ENCODE measurements around the gene TLR1.
"Not testable (repeated sequence)": the region's sequence is repeated elsewhere in the genome, so short reads cannot be mapped to it uniquely, and the experiment has no call there.

The TLR1 gene

DNA sequence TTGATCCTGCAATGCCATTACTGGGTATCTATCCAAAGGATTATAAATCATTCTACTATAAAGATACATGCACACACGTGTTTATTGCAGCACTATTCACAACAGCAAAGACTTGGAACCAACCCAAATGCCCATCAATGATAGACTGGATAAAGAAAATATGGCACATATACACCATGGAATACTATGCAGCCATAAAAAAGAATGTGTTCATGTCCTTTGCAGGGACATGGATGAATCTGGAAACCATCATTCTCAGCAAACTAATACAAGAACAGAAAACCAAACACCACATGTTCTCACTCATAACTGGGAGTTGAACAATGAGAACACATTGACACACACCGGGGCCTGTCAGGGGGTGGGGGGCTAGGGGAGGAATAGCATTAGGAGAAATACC lies 26.7 kb downstream of the TLR1 start:
- not testable (repeated sequence) for DNase-seq (ENCODE audit: low read depth in 2 of 2, low spot score in 1 of 2)

DNA sequence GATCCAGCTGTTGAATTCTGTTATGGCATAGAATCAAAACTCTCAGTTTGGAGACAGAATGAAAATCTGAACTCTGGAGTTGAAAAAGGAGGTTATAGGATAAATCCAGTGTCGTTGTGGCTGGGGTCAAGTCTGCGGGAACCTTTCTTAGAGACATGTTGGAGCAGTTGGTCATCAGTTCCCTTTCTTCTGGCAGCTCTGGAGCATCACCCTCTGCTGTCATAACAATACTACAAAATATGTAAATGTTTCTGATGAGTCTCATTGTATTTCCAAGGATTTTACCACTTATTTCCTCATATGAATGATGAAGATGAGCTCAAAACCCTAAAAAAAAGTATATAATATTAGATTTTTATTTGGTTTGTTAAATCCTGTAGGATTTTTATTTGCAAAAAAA lies 29.3 kb downstream of the TLR1 start:
- DNase-seq (ENCODE audit: low read depth in 2 of 2, low spot score in 1 of 2): no peak

DNA sequence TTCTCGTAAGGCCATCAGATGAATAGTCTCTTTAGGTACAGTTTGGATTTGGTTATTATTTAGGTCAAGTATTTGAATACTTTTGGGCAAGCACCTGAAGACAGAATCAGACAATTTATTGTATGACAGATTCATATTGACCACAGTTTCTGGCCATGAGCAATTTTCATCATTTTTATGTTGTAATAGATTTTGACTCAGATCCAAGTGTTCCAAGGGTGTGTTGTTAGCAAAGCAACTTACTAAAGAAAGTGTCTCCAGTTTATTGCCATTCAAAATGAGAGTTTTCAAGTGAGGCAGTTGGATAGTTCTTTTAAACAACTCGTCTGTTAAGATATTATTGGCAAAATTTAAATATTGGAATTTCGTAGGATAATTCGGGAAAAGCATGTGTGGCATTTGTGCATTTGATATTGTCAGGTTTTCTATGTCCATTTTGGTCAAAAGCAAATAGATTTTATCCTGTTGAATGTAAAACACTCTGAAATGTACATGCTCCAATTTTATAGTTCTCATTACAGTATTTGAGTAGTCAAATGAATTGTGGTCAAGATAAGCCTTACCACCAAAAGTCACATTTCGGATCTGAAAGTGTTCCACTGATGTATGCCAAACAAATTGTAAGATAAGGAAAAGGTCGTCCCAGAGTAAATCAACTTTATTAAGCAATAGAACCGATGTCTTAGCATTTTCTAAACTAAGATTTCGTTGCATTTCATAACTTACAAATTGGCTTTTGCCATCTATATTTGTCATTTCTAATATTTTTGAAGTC lies 30.2 kb downstream of the TLR1 start:
- DNase-seq (ENCODE audit: low read depth in 2 of 2, low spot score in 1 of 2): no peak

DNA sequence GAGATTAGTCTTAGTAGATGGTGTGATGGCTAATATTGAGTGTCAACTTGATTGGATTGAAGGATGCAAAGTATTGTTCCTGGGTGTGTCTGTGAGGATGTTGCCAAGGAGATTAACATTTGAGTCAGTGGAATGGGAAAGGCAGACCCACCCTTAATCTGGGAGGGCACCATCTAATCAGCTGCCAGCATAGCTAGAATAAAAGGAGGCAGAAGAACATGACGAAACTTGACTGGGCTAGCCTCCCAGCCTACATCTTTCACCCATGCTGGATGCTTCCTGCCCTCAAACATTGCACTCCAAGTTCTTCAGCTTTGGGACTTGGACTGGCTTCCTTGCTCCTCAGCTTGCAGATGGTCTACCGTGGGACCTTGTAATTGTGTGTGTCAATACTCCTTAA lies 34.3 kb downstream of the TLR1 start:
- DNase-seq (ENCODE audit: low read depth in 2 of 2, low spot score in 1 of 2): not testable (repeated sequence)

DNA sequence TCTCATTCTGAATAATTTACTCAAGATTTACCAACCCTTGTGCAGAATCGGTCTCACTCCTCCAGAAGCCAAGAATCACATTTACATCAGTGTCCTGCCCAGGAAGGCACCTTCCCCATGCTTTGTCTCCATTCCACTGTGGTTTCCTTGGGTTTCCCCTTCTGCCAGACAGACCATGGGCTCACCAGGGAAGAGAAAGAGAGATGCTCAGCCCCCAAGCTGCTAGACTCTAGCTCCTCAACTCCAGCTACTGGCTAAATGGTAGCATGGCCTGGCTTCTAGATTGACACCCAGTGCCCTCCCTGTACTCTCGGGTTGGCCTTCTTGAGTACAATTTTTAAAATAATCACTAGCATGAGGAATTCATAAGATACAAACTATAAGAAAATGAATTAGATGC lies 34.7 kb downstream of the TLR1 start:
- DNase-seq (ENCODE audit: low read depth in 2 of 2, low spot score in 1 of 2): no peak

DNA sequence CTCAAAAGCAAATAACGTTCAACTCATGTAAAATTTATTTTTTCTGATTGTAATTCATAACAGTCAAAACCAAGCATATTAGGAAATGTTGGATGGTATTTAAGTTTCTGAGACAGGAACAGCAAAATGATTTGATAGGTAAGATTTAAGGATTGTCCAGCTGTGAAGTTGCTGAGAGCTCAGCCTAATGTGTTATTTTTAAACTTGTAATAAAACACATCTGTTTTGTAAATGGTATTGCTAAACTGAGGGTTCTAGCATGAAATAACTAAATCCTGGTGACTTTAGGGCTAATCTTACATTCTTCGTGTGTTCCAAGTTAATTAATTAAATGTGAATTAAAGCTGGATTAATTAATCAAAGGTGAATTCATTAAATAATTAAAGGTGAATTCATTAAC lies 35.1 kb downstream of the TLR1 start:
- DNase-seq (ENCODE audit: low read depth in 2 of 2, low spot score in 1 of 2): no peak

DNA sequence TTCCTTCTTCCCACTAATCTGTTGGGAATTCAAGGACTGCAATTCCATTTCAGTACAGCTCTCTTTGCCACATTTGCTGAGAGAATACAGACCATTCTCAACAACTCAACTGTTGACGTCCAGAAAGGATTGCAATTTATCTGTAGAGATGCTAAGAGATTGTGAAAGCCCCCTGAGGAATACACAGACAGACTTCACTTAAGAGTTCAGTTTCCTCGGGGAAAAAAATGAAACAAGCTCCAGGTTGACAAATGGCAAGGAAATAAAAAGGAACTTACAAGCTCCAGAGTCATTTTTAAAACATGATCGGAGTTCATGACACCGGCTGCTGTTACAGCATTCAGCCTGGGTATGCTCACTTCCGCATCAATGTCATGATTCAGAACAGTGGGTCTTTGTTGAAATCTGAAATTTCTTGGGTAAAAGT lies 35.6 kb downstream of the TLR1 start:
- DNase-seq (ENCODE audit: low read depth in 2 of 2, low spot score in 1 of 2): no peak

DNA sequence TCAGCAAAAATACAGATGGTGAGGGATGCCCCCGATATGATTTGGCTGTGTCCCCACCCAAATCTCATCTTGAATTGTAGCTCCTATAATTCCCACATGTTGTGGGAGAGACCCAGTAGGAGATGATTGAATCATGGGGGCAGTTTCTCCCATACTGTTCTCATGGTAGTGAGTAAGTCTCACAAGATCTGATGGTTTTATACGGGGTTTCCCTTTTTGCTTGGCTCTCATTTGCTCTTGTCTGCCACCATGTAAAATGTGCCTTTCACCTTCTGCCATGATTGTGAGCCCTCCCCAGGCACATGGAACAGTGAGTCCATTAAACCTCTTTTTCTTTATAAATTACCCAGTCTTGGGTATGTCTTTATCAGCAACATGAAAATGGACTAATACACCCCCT lies 37.7 kb downstream of the TLR1 start:
- DNase-seq (ENCODE audit: low read depth in 2 of 2, low spot score in 1 of 2): not testable (repeated sequence)

DNA sequence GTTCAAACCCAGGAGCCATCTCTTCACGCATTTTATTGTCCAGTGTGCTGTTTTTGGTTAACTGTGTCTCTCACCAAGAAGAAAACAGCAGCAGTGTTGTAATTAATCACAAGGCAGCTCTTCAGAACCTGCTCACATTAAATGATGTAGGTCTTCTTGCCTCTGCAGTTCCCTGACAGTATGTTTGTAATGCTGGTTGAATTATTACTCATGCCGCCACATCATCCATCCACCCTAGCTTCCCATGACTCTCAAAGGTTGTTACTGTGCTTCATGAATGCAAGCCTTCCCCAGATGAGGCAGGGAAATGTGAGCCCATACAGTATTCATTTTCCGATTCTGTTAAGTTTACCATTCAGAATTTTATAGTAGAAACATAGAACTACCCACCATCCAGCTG lies 39.2 kb downstream of the TLR1 start:
- no peak for DNase-seq (ENCODE audit: low read depth in 2 of 2, low spot score in 1 of 2)

DNA sequence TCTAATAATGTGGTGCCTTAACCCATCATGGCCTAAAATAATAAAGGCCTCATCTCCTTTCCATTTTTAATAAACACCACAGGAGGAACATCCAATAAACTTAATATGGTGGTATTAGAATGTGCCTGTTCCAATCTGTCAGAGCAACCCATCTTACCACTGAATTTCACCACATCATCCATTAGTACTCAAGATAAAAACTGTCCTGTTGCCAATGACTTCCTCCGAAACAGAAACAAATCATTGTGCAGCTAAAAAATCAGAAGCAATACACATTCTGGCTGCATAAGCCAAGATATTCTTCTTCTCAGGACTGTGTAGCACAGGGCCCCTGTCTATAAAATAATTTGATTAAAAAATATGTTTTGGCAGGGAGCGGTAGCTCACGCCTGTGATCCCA lies 40.3 kb downstream of the TLR1 start:
- no peak for DNase-seq (ENCODE audit: low read depth in 2 of 2, low spot score in 1 of 2)

DNA sequence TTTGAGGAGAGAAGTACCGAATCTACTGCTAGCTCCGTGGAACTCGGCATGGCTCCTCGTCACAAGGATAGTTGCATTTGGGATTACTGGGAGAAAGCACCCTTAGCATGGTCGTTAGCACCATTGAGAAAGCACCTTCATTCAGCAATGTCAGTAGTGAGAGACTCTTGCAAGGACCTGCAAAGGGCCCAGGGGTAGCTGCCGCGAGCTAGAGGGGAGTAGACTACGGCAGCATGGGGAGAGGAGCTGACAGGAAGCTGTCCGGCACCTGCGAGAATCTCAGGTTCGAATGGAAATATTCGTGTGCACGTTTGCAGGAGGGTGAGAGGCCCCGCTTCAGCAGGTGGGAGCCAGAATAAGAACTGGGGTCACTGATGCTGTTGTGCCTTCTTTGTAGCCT lies 42.0 kb downstream of the TLR1 start:
- DNase-seq (ENCODE audit: low read depth in 2 of 2, low spot score in 1 of 2): no peak

DNA sequence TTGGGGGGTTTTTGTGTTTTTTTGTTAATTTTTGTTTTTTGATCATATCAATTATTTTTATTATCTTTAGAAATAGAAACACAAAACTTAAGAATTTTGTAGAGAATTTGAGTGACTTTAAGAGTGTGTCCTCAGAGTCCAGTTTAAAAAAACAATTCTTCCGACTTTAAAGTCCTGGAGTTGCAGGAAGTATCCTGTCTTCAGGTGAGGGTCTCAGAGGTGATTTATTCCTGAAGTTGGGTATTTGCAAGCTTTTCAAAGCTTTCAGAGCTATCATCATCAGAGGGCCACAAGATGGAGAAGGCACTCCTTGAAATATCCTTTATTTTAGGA lies 44.8 kb downstream of the TLR1 start:
- DNase-seq (ENCODE audit: low read depth in 2 of 2, low spot score in 1 of 2): no peak

DNA sequence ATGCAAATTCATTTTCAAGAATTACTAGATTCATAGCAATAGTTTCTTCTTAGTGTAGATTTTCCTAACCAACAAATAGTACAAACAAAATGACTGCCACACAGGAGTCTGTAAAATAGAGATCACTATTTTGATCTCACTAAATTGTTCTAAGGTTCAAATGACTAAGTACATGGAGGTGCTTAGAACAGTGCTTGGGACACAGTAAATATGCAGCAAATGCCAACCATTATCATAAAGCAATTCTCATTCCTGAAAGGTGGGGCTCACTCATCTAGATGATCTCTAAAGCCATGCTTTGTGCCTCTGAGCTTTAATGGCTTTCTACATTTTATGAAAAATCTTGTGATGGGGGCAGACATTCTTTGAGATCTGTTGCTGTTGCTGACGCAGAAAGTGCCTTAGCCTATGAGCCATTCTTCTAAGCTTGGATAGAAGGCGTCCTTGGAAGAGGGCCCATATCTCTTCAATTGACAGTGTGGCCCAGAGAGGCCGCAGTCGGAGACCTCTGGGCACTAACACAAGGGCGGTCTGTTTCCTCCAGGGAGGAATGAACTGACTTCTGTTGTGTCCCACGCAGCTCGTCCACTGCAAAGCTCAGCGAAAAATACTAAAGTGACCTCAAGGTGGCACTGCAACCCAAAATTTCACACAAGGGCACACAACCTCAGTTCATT lies 45.3 kb downstream of the TLR1 start:
- DNase-seq (ENCODE audit: low read depth in 2 of 2, low spot score in 1 of 2): peak in 1 of 2 donors; percentile 43

DNA sequence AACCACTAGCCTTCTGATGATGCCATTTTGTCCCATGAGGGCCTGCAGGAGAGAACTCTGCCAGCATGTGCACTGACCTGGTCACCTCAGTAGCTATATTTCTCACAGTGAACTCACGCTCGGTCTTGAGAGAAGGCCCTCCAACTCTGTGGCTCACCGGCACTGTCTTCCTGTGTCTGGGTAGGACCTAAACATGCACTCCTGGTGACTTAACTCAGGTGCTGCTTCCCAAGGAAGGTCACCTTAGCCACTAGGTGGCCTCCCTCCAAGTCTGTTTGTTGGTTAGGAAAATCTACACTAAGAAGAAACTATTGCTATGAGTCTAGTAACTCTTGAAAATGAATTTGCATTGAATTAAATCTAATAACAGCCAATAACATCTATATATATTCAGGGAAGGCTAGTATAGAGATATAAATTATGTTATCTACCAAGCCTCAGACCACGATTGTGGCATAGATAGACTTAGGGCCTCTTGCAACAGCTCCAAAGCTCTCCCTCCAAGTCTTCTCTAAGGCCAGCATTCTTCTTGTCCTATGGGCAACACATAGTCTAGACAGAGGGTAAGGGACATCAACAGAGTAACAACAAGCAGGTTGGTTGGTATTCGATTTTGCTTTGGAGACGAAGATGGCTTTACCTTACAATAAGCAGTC lies 46.5 kb downstream of the TLR1 start:
- no peak for DNase-seq (ENCODE audit: low read depth in 2 of 2, low spot score in 1 of 2)

DNA sequence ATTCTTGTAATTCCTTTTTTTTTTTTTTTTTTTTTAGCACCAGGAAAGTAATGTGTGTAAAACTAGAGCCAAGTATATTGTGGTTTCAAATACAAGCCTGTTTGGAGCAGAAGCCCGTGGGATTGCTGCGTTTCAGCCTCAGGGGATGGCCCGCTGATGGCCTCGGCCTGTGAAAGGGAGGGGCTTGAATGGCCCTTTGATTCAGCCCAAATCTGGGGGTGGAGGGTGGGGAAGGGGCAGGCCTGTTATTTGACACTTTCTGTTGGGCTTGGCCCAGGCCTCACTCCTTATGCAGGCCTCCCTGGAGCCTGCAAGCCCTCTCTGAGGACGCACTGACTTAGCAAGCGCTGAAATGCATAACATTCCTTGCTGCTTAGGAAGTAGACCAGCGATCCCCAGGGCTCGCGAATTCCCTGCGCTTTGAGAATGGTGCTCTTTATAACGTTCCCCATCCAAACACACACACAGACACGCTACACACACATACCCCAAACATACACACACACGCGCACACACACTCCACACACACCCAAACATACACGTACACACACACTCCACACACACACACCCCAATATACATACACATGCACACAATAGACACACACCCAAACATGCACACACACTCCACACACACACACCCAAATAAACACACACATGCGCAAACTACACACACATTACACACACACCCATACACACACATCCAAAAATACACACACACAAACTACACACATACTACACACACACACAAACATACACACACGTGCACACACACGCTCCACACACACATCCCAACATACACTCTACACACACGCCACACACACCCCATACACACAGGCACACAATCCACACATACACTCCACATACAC lies 51.4 kb downstream of the TLR1 start:
- DNase-seq (ENCODE audit: low read depth in 2 of 2, low spot score in 1 of 2): no peak

DNA sequence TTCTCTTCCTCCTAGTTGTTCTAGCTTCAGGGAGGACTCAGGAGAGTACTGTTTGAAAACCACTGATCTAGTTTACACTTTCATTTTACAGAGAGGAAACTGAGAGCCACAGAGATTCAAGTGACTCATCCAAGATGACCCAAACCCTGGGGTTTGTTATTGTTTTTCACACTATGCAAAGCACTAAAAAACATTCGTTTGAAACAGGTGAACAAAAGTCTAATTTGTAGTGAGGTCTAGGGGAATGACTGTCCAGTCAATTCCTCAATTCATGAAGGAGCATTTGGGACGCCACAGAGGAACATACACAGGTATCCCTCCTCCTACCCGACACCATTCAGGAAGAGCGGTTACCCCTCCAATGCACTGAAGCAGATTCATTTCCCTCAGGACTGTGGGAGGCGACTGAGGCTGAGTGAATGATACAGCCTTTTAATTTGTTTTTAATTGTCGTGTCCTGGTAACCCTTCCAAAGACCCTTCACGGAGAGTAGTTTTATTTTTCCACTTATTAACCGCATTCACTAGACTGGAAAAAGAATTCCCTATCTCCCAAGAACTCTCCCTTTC lies 52.1 kb downstream of the TLR1 start:
- no peak for DNase-seq (ENCODE audit: low read depth in 2 of 2, low spot score in 1 of 2)

DNA sequence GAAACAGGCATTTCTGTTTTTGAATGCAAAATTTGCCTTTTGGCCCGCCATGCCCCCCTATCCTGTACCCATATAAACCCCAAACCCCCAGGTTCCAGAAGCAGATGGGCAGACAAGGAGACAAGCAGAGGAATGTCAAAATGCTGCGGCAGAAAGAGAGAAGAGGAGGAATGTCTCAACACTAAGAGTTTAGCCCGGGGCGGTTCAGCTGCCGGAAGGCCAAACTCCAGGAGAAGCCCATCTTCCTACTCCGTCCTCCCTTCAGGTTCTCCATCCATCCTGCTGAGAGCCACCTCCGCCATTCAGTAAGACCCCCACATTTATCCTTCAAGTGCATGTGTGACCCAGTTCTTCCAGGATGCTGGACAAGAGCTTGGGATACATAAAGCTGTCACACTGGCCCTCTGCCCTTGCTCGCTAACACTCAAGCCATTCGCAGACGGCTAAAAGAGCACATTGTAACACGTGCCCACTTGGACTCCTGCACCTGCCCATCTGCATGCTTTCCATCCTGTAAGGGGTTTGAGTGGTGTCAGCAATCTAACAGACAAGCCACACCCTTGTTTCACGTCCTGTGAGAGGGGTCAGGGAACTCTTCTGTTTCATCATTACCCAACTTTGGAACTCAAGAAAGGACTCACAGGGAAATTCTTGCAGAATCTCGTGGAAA lies 53.1 kb downstream of the TLR1 start:
- no peak for DNase-seq (ENCODE audit: low read depth in 2 of 2, low spot score in 1 of 2)

DNA sequence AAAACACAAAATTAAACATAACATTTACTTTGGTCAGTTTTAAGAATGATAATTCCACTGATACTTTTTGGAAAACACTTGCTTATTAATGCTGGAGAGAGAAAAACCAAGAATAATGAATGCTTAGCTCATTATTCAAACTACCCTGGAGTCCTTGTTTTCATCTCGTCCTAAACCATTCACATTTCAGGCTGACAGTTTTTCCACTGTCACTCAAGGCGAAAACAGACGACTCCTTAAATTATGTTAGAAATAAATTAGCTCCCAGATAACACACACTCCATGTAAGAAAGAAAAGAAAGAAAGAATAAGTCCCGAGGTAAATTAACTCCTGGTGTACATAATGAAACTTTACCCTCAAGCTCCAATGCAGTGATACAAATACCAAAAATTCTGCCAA lies 55.3 kb downstream of the TLR1 start:
- DNase-seq (ENCODE audit: low read depth in 2 of 2, low spot score in 1 of 2): no peak

DNA sequence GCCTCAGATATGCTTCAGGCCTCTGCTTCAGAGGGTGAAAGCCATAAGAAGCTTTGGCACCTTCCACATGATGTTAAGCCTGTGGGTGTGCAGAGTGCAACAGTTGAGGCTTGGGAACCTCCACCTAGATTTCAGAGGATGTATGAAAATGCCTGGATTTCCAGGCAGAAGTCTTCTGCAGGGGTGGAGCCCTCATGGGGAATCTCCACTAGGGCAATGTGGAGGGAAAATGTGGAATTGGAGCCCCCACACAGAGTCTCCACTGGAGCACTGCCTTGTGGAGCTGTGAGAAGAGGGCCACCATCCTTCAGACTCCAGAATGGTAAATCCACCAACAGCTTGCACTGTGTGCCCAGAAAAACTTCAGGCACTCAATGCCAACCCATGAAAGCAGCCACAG lies 57.0 kb downstream of the TLR1 start:
- DNase-seq (ENCODE audit: low read depth in 2 of 2, low spot score in 1 of 2): no peak
